MG63 (cell line): ENCODE measurements around the gene ZHX3. TPM values are rescaled to one million over a fixed set of nuclear protein-coding genes. Genes with fewer than 3 reads are reported as not detected.

Experiments used
- DNase-seq: peaks from one replicate; pipeline ENCODE4 v3.0.0-alpha.2; 2020
- H3K27me3 ChIP-seq: fragments of 250-450 bp; sonication (Bioruptor Pico); 2 replicates; pipeline ENCODE4 v1.5.1; 2020; ENCODE audit warnings: mild to moderate bottlenecking, moderate library complexity
- H3K36me3 ChIP-seq: fragments of 250-450 bp; sonication (Bioruptor Pico); 2 replicates; pipeline ENCODE4 v1.5.1; 2020; ENCODE audit warnings: mild to moderate bottlenecking, moderate library complexity
- H3K4me3 ChIP-seq: fragments of 250-450 bp; sonication (Bioruptor Pico); 2 replicates; pipeline ENCODE4 v1.5.1; 2020; ENCODE audit warnings: mild to moderate bottlenecking, moderate library complexity
- H3K9me3 ChIP-seq: fragments of 250-450 bp; sonication (Bioruptor Pico); 2 replicates; pipeline ENCODE4 v1.5.1; 2020; ENCODE audit warnings: mild to moderate bottlenecking, moderate library complexity
- total RNA-seq: library from RNA; depleted of rRNA; stranded (reverse); fragments of >200 nt; shearing (Covaris generic); gene quantifications from 2 replicates; pipeline ENCODE4 v1.2.3, GENCODE V29; 2014; ENCODE audit warnings: low replicate concordance

Gene ZHX3
- total RNA-seq, 1 experiment from 2014 or later, result 5.3 TPM

- no peaks in the 10 kb centered on the region for H3K9me3 ChIP-seq
- H3K27me3 ChIP-seq, result no peaks in the 10 kb centered on the region
- H3K4me3 ChIP-seq, result no peak overlapping the region
- DNase-seq, result no peak
- peaks cover 7% of the 10 kb centered on the region for H3K36me3 ChIP-seq
Observed at GRCh38 chr20:41342474-41343464, 25.2 kb upstream of the ZHX3 start.

- no peaks in the 10 kb centered on the region for H3K27me3 ChIP-seq
- peak; percentile 90 for DNase-seq
- H3K4me3 ChIP-seq, result peak within 1 kb of the TSS; percentile 59
- no peaks in the 10 kb centered on the region for H3K9me3 ChIP-seq
- H3K36me3 ChIP-seq, result no peaks in the 10 kb centered on the region
Observed at GRCh38 chr20:41340327-41341055, 23.0 kb upstream of the ZHX3 start, which contains the start of gene LPIN3. TSS of gene LPIN3 (plus strand) at chr20:41340821. CDS start at chr20:41345804, 4,983 bp downstream.

GRCh38 chr20:41339957-41340326, 22.4 kb upstream of the ZHX3 start:
- DNase-seq, result peak; percentile 70
- H3K9me3 ChIP-seq, result no peaks in the 10 kb centered on the region
- H3K36me3 ChIP-seq, result no peaks in the 10 kb centered on the region
- H3K4me3 ChIP-seq, result peak overlapping the region; percentile 59
- no peaks in the 10 kb centered on the region for H3K27me3 ChIP-seq

GRCh38 chr20:41336711-41337492, 19.4 kb upstream of the ZHX3 start:
- Histone ChIP-seq H3K9me3 (no peaks in the 10 kb centered on the region), H3K4me3 (no peak overlapping the region), H3K27me3 (no peaks in the 10 kb centered on the region), H3K36me3 (no peaks in the 10 kb centered on the region)
- no peak for DNase-seq

- no peak overlapping the region for H3K4me3 ChIP-seq
- H3K27me3 ChIP-seq, result no peaks in the 10 kb centered on the region
- DNase-seq, result no peak
- no peaks in the 10 kb centered on the region for H3K36me3 ChIP-seq
- H3K9me3 ChIP-seq, result no peaks in the 10 kb centered on the region
Observed at GRCh38 chr20:41335591-41335990, 18.1 kb upstream of the ZHX3 start.

- Histone ChIP-seq H3K4me3 (no peak overlapping the region), H3K27me3 (no peaks in the 10 kb centered on the region), H3K9me3 (no peaks in the 10 kb centered on the region), H3K36me3 (no peaks in the 10 kb centered on the region)
- DNase-seq, result no peak
Observed at GRCh38 chr20:41334443-41335421, 17.2 kb upstream of the ZHX3 start.

- Histone ChIP-seq H3K27me3 (no peaks in the 10 kb centered on the region), H3K36me3 (no peaks in the 10 kb centered on the region), H3K4me3 (no peak overlapping the region), H3K9me3 (no peaks in the 10 kb centered on the region)
- DNase-seq, result no peak
Observed at GRCh38 chr20:41334036-41334435, 16.5 kb upstream of the ZHX3 start.

GRCh38 chr20:41331731-41332130, 14.2 kb upstream of the ZHX3 start:
- Histone ChIP-seq H3K36me3 (no peaks in the 10 kb centered on the region), H3K27me3 (no peaks in the 10 kb centered on the region), H3K9me3 (no peaks in the 10 kb centered on the region), H3K4me3 (no peak overlapping the region)
- no peak for DNase-seq

- no peak overlapping the region for H3K4me3 ChIP-seq
- no peaks in the 10 kb centered on the region for H3K9me3 ChIP-seq
- H3K27me3 ChIP-seq, result no peaks in the 10 kb centered on the region
- DNase-seq, result no peak
- no peaks in the 10 kb centered on the region for H3K36me3 ChIP-seq
Observed at GRCh38 chr20:41330941-41331340, 13.4 kb upstream of the ZHX3 start.

- H3K9me3 ChIP-seq, result no peaks in the 10 kb centered on the region
- no peaks in the 10 kb centered on the region for H3K27me3 ChIP-seq
- no peaks in the 10 kb centered on the region for H3K36me3 ChIP-seq
- no peak for DNase-seq
- H3K4me3 ChIP-seq, result no peak overlapping the region
Observed at GRCh38 chr20:41330343-41330720, 12.8 kb upstream of the ZHX3 start.

GRCh38 chr20:41329435-41330342, 12.2 kb upstream of the ZHX3 start:
- Histone ChIP-seq H3K27me3 (no peaks in the 10 kb centered on the region), H3K4me3 (no peak overlapping the region), H3K36me3 (no peaks in the 10 kb centered on the region), H3K9me3 (no peaks in the 10 kb centered on the region)
- peak; percentile 96 for DNase-seq

GRCh38 chr20:41327178-41327577, 9.6 kb upstream of the ZHX3 start:
- DNase-seq, result no peak
- H3K9me3 ChIP-seq, result no peaks in the 10 kb centered on the region
- no peak overlapping the region for H3K4me3 ChIP-seq
- no peaks in the 10 kb centered on the region for H3K27me3 ChIP-seq
- no peaks in the 10 kb centered on the region for H3K36me3 ChIP-seq

- H3K4me3 ChIP-seq, result no peak overlapping the region
- no peak for DNase-seq
- no peaks in the 10 kb centered on the region for H3K9me3 ChIP-seq
- H3K27me3 ChIP-seq, result no peaks in the 10 kb centered on the region
- H3K36me3 ChIP-seq, result no peaks in the 10 kb centered on the region
Observed at GRCh38 chr20:41320976-41321375, 3.4 kb upstream of the ZHX3 start.

- Histone ChIP-seq H3K9me3 (no peaks in the 10 kb centered on the region), H3K4me3 (no peak overlapping the region), H3K36me3 (no peaks in the 10 kb centered on the region), H3K27me3 (no peaks in the 10 kb centered on the region)
- no peak for DNase-seq
Observed at GRCh38 chr20:41320441-41320840, 2.9 kb upstream of the ZHX3 start.

GRCh38 chr20:41318271-41318649, 729 bp upstream of the ZHX3 start:
- H3K9me3 ChIP-seq, result no peaks in the 10 kb centered on the region
- DNase-seq, result no peak
- peak overlapping the region; percentile 75 for H3K4me3 ChIP-seq
- H3K27me3 ChIP-seq, result no peaks in the 10 kb centered on the region
- no peaks in the 10 kb centered on the region; the same call in 1 of the 2 replicates for H3K36me3 ChIP-seq
